NCI-H526 (cell line): ENCODE results near the gene R3HCC1L.
A peak's percentile ranks its signal among the peaks of the same experiment; 100 is the strongest.

Experiments
- DNase-seq, 2 experiments: peaks; one replicate each; lab custom pipeline; 2025; lab: John Stamatoyannopoulos, UW

Gene R3HCC1L

DNA sequence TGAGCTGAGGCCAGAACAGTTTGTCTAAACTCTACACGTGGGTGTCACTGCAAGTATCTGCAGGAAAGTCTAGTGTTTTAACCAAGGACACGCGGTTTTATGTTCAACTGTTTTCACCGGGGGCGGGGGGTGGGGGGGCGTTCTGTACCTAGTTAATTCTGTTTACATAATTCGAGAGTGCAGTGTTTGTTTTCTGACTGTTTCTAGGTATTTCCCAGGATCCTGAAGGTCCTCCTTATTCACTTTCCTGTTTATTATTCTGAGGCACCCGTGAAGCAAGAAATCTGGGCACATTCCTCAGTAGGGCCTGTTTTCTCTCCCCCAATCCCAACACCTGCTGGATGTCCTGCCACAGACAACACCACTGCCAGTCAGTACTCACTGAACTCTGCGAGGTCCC, 125.9 kb downstream of the R3HCC1L start:
- no peak for DNase-seq

GRCh38 chr10:98260752-98261151, 126.3 kb downstream of the R3HCC1L start:
- no peak for DNase-seq

DNA sequence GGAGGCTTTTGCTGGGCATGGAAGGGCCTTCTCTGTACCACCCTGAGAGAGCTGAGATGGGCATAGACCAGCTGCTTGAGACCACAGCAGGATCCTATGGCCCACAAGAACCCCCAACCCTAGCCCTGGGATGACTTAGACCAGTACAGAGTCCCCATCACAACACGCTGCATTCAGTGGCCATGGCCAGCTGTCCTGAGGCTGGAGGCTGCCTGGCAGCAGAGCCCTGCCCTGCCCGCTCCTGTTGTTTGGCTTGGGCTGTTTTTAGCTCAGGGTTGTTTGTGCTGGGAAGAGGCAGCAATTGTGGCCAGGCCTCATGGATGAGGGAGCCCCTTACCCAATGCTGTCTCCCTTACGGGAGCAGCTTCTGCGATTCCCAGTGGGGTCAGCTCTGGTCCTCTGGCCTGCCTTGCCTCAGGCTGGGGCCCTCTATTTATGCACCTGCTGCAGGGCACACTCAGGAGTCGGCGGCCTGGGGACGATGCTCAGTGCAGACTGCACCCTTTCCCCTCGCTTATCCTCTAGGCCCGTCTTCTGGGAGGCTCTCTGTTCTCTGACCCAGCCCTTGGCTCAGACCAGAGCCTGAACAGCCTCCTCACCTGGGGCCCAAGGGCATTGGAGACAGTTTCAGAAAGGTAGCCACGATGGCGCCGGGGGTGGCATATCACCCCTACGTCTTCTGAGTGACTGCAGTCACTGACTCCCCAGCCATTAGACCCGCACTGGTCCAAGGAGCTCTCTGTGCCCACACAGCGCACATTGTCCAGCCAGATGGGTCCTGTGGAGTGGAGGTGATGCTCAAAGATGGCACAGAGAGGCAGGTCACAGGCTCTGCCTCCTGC, 127.2 kb downstream of the R3HCC1L start:
- no peak for DNase-seq

- peak in 1 of 2 experiments; percentile 41 for DNase-seq
Observed at GRCh38 chr10:98262571-98262970, 128.1 kb downstream of the R3HCC1L start.

DNA sequence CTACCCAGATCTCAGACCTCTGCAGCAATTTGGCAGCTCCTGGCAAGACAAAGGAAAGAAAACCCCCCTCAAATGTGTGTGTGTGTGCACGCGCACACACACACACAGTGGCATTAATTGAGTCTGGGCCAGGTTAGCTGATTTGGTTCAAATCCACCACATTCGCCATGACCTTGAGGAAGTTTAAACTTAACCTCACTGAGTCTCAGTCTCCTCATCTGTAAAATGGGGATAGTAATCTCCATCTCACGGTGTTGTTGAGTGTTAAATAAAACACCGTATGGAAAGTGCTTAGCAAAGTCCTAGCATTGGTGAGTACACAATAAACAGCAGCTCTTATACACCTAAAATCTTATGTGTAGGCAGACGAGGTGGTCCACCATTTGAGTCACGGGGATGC, 128.6 kb downstream of the R3HCC1L start:
- DNase-seq = no peak

GRCh38 chr10:98264378-98265065, 130.1 kb downstream of the R3HCC1L start:
- no peak for DNase-seq

DNA sequence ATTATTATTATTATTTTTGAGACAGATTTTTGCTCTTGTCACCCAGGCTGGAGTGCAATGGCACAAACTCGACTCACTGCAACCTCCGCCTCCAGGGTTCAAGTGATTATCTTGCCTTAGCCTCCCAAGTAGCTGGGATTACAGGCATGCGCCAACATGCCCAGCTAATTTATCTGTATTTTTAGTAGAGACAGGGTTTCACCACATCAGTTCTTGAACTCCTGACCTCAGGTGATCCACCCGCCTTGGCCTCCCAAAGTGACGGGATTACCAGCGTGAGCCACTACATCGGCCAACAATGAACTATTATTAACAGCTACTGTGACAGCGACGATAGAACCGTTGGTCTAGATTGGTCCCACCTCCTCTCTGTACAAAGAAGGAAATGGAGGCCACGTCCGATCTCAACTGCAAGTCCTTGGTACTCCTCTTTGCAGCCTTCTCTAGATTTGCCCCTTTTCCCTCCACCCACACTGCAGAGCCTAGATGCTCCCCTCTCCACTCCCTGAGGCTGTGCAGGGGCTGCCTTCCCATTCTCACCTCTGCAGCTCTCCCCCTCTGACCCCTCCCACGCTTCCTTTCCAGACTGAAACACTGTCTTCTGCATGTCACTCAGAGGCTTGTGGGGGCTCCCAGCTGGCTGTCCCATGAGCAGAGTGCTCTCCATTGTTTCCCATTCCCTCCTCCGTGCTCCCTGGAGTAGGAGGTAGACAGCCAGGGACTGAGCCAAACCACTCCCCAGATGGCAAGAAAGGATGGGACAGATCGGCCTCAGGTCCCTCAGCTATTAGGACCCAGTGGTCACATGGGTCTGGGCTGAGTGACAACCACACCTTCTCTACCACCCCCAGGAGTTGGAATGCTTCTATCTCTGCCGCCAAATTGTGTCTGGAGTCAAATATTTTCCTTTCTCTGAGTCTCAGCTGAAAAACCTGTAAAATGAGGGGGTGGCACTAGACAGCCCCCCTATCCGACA, 131.2 kb downstream of the R3HCC1L start:
- no peak for DNase-seq

GRCh38 chr10:98266647-98267046, 132.2 kb downstream of the R3HCC1L start:
- DNase-seq = no peak

DNA sequence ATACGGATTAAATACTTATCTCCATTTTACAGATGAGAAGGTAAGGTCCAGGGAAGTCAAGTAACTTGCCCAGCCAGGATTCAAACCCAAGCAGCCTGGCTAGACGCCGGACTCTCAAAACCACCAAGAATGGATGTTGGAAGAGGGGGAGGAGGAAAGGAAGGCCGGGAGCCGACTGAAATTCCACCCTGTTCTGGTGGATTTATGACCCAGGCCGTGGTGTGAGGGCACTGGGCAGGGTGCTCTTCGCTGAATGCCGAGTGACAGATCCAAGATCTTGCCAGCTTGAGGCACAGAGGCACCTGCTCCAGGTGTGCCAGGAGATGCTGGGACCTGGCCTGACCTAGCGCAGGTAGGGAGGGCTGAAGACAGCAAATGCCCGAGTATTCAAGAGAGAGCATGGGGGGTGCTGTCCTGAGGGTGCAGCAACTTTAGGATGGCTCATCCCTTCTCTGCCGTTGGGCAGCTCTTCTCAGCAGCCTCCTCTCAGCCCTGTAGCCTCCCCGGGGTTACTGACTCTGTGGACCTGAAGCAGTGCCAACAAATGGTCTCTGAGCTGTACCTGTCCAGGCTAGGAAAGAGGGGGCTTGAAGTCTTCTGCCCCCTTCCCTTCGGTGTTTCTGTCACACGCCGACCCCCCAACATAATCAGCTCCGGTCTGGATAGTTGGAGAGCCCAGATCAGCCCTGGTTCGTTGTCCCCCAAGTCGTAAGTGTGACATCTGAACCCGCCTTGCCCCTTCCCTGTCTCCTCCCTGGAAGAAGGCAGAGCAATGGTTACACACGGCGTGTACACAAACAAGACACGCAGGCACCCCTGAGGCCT, 132.8 kb downstream of the R3HCC1L start:
- no peak for DNase-seq

DNA sequence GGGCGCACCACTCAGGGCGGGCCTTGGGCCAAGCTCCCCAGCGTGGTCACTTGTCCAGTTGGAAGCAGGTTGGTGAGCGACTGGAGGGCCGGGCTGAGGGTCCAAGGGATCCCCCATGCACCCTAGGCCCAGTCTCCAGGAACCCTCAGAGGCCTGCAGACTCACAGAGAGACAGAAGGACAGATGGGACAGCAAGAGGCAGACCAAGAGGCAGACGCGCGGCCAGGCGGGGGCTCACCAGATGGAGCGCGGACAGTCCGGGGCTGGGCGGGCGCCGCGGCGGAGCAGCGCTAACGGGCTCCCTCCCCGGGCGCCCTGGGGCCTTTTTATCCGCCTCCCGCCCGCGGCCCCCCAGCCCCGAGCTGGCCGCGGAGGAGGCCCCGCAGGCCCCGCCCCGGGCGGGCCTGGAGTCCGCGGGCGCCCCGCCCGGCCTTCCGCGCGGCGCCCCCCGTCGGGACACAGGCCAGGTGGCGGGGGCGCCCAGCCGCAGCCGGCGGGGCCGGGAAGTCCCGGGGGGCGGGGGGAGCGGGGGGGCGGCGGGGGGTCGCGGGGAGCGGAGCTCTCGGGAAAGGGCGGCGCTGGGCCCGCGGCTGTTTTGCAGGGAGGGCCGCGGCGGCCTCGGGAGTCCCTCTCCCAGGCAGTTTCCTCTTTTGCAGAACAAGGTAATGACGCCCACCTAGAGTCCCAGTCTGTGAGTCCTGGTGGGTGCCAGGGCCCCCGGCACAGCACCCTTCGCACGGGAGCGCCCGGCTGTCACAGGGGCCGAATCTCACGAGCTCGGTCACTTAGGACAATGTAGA, 133.6 kb downstream of the R3HCC1L start, which contains the start of gene LOXL4:
LOXL4 (minus strand) TSS at position 301 of the 800 bp plus-strand sequence. CDS start 5,175 bp downstream, outside the sequence.
- peak in 1 of 2 experiments; percentile 48 for DNase-seq

GRCh38 chr10:98268694-98269431, 134.4 kb downstream of the R3HCC1L start:
- DNase-seq = no peak

GRCh38 chr10:98269435-98269912, 135.0 kb downstream of the R3HCC1L start:
- no peak for DNase-seq

GRCh38 chr10:98270073-98270740, 135.8 kb downstream of the R3HCC1L start:
- no peak for DNase-seq

GRCh38 chr10:98270786-98271185, 136.3 kb downstream of the R3HCC1L start:
- no peak for DNase-seq

DNA sequence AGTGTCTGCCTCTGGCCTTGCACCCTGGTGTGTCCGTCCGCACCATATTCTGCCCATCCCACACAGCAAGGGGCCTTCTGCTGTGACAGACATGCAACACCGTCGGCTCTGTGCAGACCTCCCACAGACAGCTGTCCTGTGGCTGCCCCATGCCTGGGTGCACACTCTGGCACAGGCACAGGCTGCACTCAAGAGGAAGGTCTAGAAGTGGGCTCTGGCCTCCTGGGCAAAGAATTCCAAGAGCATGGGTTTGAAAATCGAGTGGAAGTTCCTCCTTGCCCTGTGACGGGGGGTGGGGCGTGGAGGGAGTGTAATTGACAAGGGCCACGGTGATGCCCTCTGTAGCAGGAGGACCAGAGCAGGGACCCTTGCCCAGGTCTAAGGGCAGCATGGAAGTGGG, 137.8 kb downstream of the R3HCC1L start:
- DNase-seq = no peak

GRCh38 chr10:98272656-98273055, 138.2 kb downstream of the R3HCC1L start:
- no peak for DNase-seq

- DNase-seq = no peak
Observed at GRCh38 chr10:98273057-98273850, 138.8 kb downstream of the R3HCC1L start.

DNA sequence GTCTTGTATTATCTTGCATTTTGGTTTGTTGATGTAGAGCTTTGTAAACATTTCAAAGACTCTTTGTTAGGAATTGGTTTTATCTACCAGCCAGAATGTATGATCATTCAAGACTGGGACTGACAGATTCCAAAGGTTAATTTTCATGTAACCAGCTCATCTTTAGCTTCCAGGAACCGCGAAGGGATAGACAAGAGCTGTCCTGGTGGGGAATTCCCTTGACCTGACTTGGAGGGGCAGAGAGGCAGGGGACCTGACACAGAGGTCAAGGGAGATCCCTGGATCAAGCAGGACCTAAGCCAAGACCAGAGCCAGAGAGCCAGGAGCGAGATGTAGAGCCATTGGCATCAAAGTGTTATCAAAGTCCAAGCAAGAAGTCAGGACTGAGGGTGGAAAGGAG, 140.1 kb downstream of the R3HCC1L start:
- DNase-seq = no peak
